GM19240 (cell line): ENCODE measurements around the gene RSPO3.

Source experiments
- DNase-seq: peaks from one replicate; pipeline ENCODE4 v3.0.0; 2011; ENCODE audit warnings: low spot score; ENCODE audit not compliant: insufficient read length

RSPO3 gene

GRCh38 chr6:127111526-127111925 lies 6.9 kb upstream of the RSPO3 start:
- DNase-seq = no peak

- DNase-seq = no peak
These were observed 4.2 kb upstream of the RSPO3 start for GRCh38 chr6:127114214-127114760.

GRCh38 chr6:127115084-127115655 lies 3.3 kb upstream of the RSPO3 start:
- DNase-seq = no peak

GRCh38 chr6:127115746-127116145 lies 2.7 kb upstream of the RSPO3 start:
- DNase-seq = no peak

GRCh38 chr6:127117979-127118297 lies 533 bp upstream of the RSPO3 start:
- DNase-seq = no peak

DNA sequence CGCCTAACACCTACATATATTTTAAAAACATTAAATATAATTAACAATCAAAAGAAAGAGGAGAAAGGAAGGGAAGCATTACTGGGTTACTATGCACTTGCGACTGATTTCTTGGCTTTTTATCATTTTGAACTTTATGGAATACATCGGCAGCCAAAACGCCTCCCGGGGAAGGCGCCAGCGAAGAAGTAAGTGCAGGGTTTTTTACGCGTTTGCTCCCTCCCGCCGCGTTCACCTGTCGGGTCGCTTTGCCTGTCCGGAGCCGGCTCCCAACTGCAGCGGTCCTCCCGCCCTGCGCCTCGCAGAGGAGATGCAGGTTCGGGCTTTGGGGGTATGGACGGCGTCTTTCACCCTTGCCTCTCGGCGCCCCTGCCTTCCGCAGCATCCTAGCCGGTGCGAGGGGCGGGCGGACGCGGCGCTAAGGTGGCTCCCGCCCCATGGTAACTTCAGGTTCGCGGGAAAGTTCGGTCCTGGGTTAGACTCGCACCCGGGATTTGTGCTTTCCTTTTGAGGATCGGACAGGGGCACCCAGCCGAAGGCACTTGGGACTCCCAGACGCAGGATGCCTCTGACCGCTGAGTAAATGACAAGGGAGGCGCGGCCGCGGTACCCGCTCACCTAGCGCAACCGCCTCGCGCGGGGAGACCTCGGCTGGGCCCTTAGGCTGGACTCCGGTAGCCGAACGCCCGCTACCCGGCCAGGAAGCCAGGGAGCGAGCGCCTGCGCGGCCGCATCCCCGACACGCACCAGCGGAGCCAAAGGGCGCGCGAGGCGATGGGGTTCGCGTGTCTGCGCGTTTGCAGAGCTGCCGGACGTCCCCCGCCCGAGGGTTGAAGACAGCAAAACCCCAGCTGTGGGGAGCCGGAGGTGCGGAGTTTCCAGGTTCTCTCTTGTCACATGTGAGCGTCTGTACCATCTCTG lies 891 bp downstream of the RSPO3 start:
- DNase-seq = no peak

- DNase-seq = no peak
These were observed 1.7 kb downstream of the RSPO3 start for GRCh38 chr6:127120023-127120786.

DNA sequence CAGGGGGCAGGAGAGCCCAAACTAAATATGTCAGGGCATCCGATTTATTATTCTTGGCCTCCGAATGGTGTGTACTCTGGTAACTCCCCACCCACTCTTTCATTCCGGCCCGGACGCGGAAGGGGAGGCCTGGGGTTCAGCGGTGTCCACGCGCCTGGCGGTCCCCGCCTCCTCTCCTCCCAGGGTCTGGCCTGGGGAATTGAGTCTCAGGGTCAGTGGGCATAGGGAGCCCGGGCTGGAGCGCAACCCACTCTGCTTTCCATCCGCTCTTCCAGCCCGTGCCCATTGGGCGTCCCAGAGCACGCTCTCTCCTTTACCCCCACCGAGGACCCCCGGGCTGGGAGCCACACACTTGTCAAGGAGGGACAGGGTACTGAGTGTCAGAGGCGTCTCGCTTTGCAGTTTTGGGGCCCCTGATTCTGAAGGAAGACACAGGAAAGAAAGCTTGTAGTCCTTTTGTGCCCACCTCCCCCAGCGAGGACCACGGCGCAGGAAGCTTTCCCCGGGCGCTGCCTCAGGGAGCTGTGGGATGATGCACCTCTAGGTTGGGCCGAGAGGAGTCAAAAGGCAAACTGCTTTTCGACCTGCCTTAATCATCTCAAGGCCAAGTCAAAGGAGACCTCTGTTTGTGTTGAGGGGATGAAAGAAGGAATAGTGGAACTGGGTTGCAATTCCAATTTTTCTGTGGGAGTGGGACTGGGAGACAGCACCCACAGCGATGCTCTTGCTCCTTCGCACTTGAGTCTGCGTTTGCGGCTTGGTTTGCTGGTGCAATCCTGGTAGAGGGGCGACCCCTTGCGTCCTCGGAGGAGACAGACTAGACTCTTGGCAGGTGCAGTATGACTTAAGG lies 2.5 kb downstream of the RSPO3 start:
- DNase-seq = peak; percentile 51

DNA sequence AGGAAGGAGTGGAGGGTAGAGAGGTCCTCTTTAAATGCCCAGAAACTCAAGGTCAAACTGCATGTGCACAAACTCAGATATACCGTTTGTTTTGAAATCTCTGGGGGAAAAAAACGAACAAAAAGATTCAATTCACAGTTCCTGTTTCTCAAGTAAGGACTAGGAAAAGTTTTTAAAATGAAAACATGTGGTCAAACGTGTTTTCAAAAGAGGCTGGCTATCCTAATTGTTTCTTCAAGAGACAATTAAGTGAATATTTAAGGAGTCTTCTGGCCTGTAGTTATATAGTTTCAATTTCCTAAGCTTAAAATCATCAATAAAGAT lies 3.1 kb downstream of the RSPO3 start:
- no peak for DNase-seq

- no peak for DNase-seq
These were observed 5.7 kb downstream of the RSPO3 start for GRCh38 chr6:127124172-127124571.

- DNase-seq = no peak
These were observed 6.2 kb downstream of the RSPO3 start for GRCh38 chr6:127124680-127125079.

DNA sequence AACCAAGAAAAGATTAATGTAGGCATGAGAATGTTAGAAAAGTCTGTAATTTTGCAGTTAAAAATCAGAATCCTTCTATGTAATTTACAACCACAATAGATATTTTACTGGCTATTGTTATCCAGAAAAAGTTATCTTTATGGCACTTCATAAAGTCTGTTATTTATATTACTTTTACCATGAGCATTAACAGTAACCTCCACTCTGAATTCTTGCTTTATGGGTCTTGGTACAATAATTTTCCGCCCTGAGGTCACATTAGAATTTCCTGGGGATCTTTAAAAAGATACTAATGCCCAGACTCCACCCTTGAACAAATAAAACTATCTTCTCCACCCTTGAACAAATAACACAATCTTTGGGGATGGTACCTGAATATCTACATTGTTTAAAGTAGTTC lies 9.6 kb downstream of the RSPO3 start:
- no peak for DNase-seq

DNA sequence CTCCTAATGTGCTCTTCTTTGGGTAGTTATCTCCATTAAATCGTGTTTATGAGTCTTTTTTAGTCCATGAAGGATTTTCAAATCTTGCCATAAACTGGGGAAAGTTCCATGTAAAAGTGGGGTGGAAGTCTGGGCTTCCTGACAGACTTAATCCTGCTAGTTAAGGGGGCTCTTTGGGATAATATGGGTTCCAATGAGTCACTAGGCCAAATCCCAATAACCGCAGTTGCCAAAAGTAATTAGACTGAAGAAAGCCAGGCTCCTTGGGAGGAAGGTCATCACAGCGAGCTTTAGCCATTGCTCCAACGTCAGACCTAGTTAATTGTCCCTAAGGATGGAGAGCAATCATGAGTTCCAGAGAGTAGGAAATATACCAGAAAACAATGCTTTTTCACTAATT lies 10.8 kb downstream of the RSPO3 start:
- no peak for DNase-seq

- DNase-seq = no peak
These were observed 12.8 kb downstream of the RSPO3 start for GRCh38 chr6:127131275-127131674.

GRCh38 chr6:127131772-127132376 lies 13.4 kb downstream of the RSPO3 start:
- no peak for DNase-seq

GRCh38 chr6:127134136-127134535 lies 15.7 kb downstream of the RSPO3 start:
- no peak for DNase-seq

- DNase-seq = no peak
These were observed 18.3 kb downstream of the RSPO3 start for GRCh38 chr6:127136786-127137185.

- DNase-seq = no peak
These were observed 28.5 kb downstream of the RSPO3 start for GRCh38 chr6:127146932-127147331.

DNA sequence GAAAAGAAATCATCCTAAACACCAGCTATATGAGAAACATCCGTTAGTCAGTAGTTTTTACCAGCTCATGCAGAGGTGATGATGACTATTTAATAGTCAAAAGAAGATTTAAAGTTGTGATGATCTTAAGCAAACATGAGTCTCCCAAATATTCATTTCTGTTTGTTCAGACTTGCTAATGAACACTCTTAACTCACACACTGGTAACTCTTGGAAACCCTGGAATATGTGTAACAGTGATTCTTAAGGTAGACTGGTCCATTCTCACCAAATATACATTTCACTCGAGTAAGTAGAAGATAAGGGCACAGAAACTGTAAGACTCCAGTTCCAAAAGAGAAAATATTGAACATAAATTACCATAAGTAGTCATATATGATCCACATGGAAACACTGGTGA lies 29.1 kb downstream of the RSPO3 start:
- DNase-seq = no peak

DNA sequence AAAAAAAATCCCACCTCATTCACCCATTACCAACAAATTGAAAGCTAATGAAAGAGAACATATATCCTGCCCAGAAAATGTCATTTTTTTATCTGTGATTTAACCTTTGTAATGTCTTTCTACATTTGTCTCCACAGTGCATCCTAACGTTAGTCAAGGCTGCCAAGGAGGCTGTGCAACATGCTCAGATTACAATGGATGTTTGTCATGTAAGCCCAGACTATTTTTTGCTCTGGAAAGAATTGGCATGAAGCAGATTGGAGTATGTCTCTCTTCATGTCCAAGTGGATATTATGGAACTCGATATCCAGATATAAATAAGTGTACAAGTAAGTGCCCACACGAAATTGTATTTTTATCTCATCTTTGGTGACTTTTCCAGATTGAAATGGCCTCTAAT lies 30.0 kb downstream of the RSPO3 start:
- no peak for DNase-seq

DNA sequence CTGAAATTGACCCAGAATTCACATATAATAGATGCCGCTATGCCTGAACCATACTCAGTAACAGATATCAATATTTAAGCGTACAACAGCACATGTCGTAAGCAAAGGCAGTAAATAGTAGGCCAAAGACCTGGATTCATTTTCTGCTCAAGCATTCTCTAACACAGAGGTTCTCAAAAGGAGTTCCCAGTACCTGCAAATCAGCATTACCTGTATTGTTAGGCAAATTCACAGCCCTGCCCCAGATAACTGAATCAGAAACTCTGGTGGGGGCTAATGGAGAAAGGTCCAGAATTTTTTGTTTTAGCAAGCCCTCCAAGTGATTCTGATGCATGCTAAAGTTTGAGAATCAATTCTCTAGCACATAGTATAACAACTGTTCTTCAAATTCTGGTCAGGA lies 36.0 kb downstream of the RSPO3 start:
- no peak for DNase-seq
